Hematopoietic multipotent progenitor cell (in vitro differentiated cells): ENCODE results near the gene CMSS1. TPM values are rescaled to one million over a fixed set of nuclear protein-coding genes. Genes with fewer than 3 reads are reported as not detected.
"Not testable (repeated sequence)": the region's sequence is repeated elsewhere in the genome, so short reads cannot be mapped to it uniquely, and the experiment has no call there.

Experiments
- DNase-seq, 3 donors: peaks; one replicate each; pipeline ENCODE4 v3.0.0-alpha.2; 2011 to 2015; ENCODE audit warnings: low read depth in 2 of 3, low spot score in 2 of 3
- total RNA-seq: library from RNA; depleted of rRNA; stranded (reverse); fragments of >200 nt; gene quantifications from one replicate; pipeline ENCODE4 v1.2.3, GENCODE V29; 2012

The CMSS1 gene
- total RNA-seq, 1 donor: 3.2 TPM

DNA sequence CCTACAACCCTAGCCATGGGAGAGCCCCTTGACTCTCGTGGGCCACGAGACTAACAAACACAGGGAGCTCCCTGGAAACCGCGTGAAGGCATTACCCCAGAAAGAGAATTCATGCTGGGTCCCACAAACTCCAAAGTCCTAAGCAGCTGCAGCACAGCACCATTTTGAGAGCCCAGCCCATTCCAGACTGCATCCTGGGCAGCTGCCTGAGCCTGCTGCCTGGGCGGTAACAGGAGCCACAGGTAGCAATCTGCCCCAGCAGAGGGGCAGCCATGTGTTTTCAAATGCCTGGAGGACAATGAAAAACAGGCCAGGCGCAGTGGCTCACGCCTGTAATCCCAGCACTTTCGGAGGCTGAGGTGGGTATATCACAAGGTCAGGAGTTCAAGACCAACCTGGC is 380.2 kb downstream of the CMSS1 start:
- DNase-seq: no peak

DNA sequence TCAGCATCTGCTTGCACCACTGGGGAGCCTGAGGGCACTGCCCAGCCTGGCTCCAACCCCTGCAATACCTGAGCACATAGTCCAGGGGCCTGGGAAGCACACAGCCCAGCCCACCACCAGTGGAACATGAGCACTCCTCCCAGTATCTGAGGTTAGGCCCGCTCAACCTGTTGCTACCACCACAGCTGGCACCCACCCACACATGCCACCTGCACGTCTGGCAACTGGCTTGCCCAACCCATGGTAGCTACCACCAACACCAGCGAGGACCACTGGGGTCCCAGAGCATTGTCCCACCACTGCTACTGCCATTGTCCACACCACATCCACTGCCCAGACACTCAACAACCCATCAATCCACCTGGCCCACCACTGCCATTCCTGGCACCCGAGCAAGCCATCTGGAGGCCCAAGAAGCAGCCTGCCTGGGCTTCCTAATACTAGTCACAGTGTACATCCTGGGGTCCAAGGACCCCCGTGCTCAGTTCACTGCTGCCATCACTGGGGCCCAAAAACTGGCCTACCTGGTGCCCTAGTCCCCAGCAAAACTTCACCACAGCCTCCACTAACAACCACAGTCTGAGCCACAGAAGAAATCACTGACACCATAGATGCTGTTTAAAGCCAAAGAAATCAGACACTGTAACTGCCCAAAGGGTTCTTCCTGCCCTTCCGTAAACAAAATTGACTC is 381.1 kb downstream of the CMSS1 start:
- no peak for DNase-seq

DNA sequence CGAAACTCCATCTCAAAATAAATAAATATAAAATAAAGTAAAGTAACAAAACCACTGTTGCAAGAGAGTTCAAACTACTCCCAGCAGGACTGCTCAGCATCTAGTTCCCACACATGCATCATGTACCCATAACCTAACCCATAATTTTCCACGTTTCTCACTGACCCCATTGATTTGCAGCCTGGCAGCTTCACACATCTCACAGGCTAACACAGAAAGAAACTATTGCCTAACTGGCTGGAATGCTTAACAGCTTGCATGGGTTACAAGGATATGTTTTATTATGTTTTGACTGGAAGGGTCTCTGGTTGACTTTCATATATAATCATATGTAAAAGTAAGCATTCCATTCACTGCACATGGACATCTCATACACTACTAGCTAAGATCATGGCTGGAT is 387.5 kb downstream of the CMSS1 start:
- DNase-seq: no peak

DNA sequence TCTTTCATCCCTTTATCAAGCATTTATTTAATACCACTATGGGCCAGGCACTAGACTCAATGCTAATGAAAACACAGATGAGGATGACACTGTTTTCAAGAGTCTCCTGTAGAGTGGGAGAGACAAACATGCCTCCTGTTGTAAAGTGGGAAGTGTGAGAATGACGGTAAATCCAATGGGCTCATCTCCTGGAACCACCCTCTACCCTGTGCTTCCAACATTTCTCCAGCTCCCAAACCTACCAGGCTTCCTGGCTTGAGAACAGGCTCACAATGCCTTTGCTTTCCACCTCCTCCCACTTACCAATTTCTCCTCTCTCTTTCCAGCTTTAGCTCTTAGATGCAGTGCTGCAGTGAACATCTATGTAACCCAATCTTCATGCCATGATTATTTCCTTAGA is 389.0 kb downstream of the CMSS1 start:
- DNase-seq: no peak

DNA sequence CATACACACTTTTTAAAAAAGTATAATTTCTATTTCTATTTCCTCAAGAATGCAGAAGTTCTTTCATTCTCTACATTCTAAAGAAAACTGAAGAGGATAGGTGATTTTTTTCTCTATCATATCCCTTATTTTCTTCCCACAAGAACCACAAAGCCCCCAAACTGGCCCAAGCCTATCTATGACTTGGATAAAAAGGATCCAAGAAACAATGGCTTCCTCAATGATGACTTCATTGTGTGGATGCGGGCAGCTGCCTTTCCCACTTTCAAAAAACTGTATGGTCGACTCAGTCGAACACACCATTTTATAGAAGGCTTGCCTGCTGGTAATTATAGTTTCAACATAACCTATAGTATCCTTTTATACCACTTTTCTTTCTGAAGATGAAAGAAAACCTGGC is 390.2 kb downstream of the CMSS1 start:
- no peak for DNase-seq

DNA sequence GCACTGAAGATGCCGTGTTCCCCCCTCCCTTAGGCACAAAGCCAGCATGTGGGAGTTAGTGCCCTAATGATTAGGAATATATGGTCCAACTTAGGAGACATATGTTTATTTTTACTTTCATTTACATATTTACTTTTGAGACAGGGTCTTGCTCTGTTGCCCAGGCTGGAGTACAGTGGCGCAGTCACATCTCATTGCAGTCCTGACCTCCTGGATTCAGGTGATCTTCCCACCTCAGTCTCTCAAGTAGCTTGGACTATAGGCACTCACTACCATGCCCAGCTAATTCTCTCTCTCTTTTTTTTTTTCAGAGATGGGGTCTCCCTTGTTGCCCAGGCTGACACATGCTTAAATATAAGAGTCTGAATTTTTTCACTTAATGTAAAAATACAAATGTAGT is 391.5 kb downstream of the CMSS1 start:
- no peak for DNase-seq

DNA sequence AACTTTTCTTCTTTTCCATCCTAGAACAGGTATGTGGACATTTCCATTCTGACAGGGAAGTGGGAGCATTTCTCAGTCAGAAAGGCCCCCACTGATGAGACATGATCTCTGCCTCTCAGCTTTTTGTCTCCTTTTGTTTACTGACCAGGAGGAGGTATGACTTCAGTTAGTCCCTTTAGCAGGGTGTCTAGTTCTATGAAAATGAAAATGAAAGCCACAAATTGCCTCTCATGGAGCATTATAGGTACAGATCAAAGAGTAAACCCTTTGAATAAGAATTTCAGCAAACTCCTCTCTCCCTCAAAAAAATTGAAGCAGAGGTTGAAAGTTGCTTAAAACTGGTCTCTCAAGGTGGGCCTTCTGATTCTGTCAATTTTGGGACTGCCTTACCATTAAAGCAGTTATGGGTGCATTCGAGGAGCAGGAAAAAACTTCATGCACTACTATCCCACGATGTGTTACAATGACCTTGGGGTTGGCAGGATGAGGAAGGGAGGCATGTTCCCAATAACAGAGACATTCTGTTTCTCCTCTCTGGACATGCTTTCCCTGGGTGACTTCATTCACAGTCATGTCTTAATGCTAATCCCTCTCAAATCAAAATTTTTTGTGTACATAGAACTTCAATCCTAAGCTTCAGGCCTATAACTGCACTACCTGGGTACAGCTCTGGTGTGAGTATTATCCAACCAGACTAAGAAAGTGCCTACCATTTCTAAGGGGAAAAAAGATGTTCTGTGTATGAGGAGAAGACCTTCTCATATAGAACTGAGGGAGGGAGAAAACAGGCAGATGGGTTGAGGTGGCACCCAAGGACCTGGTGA is 392.5 kb downstream of the CMSS1 start:
- DNase-seq: peak in 1 of 3 donors; percentile 18

DNA sequence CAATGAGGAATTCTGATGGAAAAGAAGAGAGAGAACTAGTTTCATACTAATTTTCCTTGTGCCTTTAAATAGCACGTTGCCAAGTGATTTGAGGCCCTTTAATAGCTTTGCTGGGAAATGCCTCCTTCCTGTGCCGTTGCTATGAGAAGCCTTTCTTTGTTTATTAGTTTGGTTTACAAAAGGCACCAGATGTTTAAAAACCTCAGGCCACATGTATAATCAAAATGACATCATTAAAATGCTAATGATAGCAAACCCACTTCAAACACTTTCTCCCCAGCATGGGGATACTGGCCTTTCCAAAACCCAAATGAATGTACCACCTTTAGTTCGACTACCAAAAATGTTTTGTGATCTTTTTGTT is 393.1 kb downstream of the CMSS1 start:
- DNase-seq: peak in 2 of 3 donors; percentile 41 to 80

DNA sequence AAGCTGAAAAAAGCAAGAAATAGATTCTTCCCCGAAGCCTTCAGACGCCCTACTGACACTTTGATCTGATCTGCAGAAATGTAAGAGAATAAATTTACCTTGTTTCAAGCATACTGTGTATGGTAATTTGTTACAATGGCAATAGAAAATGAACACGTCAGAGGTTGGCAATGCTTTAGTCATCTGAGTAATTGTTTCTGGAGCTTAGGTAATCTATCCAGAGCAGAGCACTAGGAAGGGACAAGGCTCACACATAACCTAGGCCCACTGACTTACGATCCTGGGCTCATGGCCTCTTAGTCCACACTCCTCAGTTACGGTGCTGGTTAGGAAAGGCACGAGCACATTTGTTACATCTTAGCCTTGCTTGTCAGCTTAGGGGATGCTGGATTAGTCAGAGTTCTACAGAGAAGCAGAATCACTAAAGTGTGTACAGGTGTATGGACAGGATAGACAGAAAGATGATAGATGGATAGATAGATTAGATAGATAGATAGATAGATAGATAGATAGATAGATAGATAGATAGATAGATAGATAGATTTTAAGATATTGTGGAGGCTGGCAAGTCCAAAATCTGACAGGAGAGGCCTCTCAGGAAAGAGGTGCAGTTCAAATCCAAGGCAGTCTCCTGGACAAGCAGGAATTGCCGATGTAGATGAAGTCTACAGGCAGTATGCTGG is 396.4 kb downstream of the CMSS1 start:
- no peak for DNase-seq

DNA sequence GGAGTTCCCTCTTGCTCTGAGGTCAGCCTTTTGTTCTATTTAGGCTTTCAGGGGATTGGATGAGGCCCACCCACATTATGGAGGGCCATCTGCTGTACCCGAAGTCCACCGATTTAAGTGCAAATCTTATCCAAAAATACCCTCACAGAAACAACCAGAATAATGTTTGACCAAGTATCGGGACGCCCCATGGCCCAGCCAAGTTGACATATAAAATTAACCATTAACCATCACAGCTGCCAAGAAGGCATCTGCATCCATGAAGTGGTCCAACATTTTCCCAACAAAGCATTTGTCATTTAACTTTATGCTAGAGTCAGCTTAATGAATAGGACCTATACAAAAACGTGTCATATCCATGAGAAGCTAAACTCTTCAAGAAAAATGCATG is 396.9 kb downstream of the CMSS1 start:
- DNase-seq: no peak

DNA sequence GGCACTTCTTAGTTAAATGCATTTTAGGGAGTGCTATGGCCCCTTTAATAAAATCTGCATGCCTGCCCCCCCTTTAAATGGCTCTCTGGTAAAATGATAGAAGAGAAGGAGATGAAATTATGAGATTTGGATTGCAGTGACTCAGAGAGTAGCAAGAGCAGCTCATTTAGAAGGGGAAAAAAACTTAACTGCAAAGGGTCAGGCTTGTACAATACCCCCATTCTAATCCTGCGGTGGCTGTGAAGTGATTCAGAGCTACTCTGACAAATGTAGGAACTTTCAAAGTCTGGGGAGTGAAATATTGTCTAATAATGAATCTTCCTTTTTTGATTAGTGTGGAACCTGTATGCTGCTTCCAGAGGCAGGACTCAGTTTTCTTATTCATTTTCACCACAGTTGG is 399.1 kb downstream of the CMSS1 start:
- DNase-seq: no peak

DNA sequence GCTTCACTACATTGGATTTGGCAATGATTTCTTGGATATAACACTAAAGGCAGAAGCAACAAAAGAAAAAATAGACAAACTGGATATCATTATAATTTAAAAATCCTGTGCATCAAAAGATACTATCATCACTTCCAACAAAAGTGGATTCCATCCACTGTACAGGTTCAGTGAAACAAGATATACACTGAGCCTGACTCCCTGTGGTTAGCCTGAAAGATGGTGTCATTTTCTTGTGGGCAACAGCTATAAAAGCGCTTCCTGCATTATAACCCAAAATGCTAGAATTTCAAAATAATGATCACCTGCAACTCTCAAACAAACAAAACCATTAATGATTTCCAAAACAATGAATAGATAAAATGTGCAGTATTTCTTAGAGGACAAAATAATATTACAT is 403.5 kb downstream of the CMSS1 start:
- DNase-seq: no peak

DNA sequence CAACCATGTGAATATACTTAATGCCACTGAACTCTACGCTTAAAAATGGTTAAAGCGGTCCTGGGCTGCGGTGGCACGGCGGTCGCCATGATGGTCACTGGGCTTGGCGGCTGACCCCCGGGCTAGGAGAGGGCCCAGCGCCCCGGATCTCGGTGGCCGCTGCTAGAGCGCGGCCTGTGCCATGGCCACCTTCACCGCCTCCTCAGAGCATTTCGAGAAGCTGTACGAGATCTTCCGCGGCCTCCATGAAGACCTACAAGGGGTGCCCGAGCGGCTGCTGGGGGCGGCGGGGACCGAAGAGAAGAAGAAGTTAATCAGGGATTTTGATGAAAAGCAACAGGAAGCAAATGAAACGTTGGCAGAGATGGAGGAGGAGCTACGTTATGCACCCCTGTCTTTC is 407.5 kb downstream of the CMSS1 start:
- DNase-seq: no peak

DNA sequence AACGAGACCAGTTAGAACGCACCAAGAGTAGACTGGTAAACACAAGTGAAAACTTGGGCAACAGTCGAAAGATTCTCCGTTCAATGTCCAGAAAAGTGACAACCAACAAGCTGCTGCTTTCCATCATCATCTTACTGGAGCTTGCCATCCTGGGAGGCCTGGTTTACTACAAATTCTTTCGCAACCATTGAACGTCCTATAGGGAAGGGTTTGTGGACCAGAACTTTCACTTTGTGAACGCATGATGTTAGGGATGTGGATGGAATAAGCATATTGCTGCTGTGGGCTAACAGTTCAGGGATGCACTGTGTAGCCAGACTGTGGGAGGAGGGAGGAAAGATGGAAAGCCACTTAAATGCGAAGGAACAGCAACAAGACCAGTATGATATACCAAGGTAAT is 408.2 kb downstream of the CMSS1 start:
- no peak for DNase-seq

DNA sequence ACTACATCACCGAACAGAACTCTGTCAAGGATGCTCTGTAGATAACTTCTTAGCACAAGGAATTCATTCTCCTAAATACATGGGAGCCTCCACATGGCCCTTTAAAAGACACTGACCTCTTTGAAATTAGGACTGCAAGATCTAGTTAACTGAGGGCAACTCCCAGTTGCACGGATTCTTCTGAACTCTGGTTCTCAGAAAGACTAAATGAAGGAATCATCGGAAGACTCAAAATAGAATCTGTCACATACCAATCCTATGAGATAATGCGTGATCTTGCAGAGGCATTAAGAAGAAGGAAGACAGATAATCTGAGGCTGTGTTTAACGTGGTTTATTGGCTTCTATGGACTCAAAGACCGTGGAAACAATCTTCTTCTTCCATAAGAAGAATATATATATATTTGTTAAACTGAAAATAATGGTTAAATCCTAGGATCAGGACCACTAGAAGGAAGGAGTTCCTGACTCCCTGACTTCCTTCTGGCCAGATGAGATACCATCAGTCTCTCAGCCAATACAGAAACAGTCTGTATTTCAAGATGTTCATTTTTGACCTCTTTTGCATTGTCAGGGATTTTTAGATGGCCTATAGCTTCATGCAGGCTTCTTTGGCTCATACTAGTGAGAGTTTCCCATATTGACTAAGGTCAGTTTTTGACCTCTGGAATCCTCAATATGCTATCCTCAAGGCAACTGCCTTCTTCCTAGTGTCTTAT is 409.2 kb downstream of the CMSS1 start:
- DNase-seq: no peak

DNA sequence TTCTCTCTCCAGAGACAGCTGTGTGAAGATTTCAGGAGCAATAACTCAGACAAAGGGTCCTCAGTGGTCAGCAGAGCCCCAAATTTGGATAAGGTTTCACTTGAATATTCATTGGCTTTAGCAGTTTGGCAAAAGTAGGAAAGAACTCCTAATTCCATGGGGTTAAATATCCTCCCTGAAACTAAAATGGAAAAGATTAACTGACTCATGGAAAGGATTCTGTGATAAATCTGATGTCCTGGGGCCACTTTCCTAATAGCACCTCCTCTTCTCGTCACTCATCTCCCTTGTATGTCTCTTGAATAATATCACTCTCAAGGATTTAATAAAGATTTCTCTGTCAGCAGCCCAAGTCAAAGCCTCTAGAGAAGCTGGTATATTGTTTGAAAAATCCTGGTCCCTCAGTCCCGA is 409.9 kb downstream of the CMSS1 start:
- DNase-seq: no peak

DNA sequence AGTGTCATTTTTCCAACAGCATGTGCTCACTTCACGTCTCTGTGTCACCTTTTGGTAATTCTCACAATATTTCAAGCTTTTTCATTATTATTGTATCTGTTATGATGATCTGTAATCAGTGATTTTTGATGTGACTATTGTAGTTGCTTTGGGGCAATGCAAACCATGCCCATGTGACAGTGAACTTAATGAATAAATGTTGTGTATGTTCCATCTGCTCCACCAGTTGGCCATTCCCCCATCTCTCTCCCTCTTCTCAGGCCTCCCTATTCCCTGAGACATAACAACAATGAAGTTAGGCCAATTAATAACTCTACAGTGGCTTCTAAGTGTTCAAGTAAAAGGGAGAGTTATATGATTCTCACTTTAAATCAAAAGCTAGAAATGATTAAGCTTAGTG is 410.6 kb downstream of the CMSS1 start:
- DNase-seq: no peak

DNA sequence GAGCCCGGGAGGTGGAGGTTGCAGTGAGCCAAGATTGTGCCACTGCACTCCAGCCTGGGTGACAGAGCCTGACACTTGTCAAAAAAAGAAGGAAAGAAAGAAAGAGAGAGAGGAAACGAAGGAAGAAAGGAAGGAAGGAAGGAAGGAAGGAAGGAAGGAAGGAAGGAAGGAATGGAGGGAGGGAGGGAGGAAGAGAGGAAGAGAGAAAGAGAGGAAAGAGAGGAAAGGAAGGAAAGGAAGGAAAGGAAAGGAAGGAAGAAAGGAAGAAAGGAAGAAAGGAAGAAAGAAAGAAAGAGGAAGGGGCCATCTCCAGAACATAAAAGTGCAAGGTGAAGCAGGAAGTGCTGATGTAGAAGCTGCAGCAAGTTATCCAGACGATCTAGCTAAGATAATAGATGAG is 411.5 kb downstream of the CMSS1 start:
- not testable (repeated sequence) for DNase-seq

DNA sequence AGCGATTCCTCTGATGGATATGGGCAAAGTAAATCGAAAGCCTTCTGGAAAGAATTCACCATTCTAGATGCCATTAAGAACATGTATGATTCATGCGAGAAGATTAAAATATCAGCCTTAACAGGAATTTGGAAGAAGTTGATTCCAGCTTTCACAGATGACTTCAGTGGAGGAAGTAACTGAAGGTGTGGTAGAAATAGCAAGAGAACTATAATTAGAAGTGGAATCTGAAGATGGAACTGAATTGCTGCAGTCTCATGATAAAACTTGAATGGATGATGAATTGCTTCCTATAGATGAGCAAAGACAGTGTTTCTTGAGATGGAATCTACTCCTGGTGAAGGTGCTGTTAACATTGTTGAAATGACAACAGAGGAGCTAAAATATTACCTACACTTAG is 413.0 kb downstream of the CMSS1 start:
- no peak for DNase-seq
